Measurements from ENCODE around the gene PHKA2. TPM values are rescaled to one million over a fixed set of nuclear protein-coding genes. Genes with fewer than 3 reads are reported as not detected.
A peak's percentile ranks its signal among the peaks of the same experiment; 100 is the strongest.

The PHKA2 gene
- total and polyA plus RNA-seq, 4 donors = 14.2 to 34.3 (median 22.8) TPM

GRCh38 chrX:18897611-18898010 lies 86.3 kb downstream of the PHKA2 start:
- no peak overlapping the region for H3K9ac ChIP-seq (ENCODE audit: insufficient read depth in 1 of 2, low read length in 2 of 2)
- TF ChIP-seq, protein P1, sequence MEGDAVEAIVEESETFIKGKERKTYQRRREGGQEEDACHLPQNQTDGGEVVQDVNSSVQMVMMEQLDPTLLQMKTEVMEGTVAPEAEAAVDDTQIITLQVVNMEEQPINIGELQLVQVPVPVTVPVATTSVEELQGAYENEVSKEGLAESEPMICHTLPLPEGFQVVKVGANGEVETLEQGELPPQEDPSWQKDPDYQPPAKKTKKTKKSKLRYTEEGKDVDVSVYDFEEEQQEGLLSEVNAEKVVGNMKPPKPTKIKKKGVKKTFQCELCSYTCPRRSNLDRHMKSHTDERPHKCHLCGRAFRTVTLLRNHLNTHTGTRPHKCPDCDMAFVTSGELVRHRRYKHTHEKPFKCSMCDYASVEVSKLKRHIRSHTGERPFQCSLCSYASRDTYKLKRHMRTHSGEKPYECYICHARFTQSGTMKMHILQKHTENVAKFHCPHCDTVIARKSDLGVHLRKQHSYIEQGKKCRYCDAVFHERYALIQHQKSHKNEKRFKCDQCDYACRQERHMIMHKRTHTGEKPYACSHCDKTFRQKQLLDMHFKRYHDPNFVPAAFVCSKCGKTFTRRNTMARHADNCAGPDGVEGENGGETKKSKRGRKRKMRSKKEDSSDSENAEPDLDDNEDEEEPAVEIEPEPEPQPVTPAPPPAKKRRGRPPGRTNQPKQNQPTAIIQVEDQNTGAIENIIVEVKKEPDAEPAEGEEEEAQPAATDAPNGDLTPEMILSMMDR (IDR thresholded peaks at IDR 0.05; ENCODE audit: control extremely low read depth, extremely low read depth) = no peak
- H3K27me3 ChIP-seq (ENCODE audit: control insufficient read depth in 3 of 3, insufficient read depth in 3 of 3, low read length in 2 of 3) = peaks cover 0 to 4% (median 0%) of the 10 kb centered on the region in 3 donors
- peaks cover 0 to 2% (median 0%) of the 10 kb centered on the region in 4 donors for H3K9me3 ChIP-seq (ENCODE audit: control insufficient read depth in 4 of 4, insufficient read depth in 3 of 4, low read length in 3 of 4)
- DNase-seq (no peak), ATAC-seq (ENCODE audit: insufficient read depth, low FRiP score) (no peak)
- H3K36me3 ChIP-seq (ENCODE audit: control insufficient read depth in 4 of 4, insufficient read depth in 4 of 4, low read length in 4 of 4) = peaks cover 0 to 2% (median 0%) of the 10 kb centered on the region in 4 donors
- no peak overlapping the region for H3K4me3 ChIP-seq
- peaks cover 0 to 6% (median 0%) of the 10 kb centered on the region in 5 donors for H3K4me1 ChIP-seq (ENCODE audit: control insufficient read depth in 5 of 5, insufficient read depth in 5 of 5, low read length in 5 of 5)
- 91 to 96% methylated on average over 7 to 15 of the region's 15 CpGs for WGBS, 2 donors
- H3K27ac ChIP-seq (ENCODE audit: low read depth in 1 of 2, low read length in 1 of 2) = no peak overlapping the region

- TF ChIP-seq, protein P1 (IDR thresholded peaks at IDR 0.05; ENCODE audit: control extremely low read depth, extremely low read depth) = no peak
- Histone ChIP-seq H3K4me1 (ENCODE audit: control insufficient read depth in 5 of 5, insufficient read depth in 5 of 5, low read length in 5 of 5) (peaks cover 0 to 6% (median 0%) of the 10 kb centered on the region in 5 donors), H3K9me3 (ENCODE audit: control insufficient read depth in 4 of 4, insufficient read depth in 3 of 4, low read length in 3 of 4) (peaks cover 0 to 2% (median 0%) of the 10 kb centered on the region in 4 donors), H3K27me3 (ENCODE audit: control insufficient read depth in 3 of 3, insufficient read depth in 3 of 3, low read length in 2 of 3) (peaks cover 0 to 4% (median 0%) of the 10 kb centered on the region in 3 donors), H3K9ac (ENCODE audit: insufficient read depth in 1 of 2, low read length in 2 of 2) (no peak overlapping the region), H3K27ac (ENCODE audit: low read depth in 1 of 2, low read length in 1 of 2) (no peak overlapping the region), H3K36me3 (ENCODE audit: control insufficient read depth in 4 of 4, insufficient read depth in 4 of 4, low read length in 4 of 4) (peaks cover 0 to 2% (median 0%) of the 10 kb centered on the region in 4 donors), H3K4me3 (no peak overlapping the region)
- no peak for DNase-seq
- no peak for ATAC-seq (ENCODE audit: insufficient read depth, low FRiP score)
- WGBS, 2 donors = 91 to 95% methylated on average over 25 to 27 of the region's 27 CpGs
Measured at GRCh38 chrX:18896680-18897544, 87.0 kb downstream of the PHKA2 start.

DNA sequence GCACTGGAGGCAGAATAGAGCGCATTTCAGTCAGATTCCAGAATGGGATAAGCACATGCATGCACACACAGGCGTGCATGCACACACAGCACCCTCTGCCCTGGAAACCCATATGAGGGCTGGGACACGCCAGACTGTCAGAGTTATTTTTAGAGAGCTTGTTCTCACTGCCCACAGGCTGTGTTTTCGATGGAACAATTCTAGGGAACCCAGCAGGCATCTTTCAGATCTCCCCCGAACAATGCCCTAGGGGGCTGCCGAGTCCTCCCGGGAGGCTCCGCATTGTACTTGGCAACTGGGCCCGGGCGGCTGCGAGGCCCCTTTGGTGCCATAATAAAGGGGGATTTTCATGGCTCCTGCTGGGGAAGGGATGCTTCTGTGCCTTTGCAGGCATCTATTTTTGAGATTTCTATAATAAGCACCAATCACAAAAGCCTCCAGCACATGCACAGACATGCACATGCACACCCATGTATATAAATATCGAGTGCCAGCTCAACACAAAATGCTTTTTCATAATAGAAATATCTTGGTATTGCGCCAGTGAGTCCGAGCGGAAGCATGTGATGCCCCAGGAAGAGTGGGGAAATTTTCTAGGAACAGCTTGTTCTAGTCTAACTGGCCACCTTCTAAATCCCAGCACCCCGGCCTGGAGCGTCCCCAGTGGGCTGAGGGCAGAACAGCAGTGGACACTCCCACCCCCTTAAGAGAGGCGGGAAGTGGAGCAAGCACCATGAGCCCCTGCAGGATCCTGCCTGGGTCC lies 88.5 kb downstream of the PHKA2 start:
- H3K27ac ChIP-seq (ENCODE audit: low read depth in 1 of 2, low read length in 1 of 2) = peak overlapping the region in 1 of 2 donors; percentile 72
- no peaks in the 10 kb centered on the region for H3K36me3 ChIP-seq (ENCODE audit: control insufficient read depth in 4 of 4, insufficient read depth in 4 of 4, low read length in 4 of 4)
- 77 to 83% methylated on average over 18 of the region's 18 CpGs for WGBS, 2 donors
- H3K4me1 ChIP-seq (ENCODE audit: control insufficient read depth in 5 of 5, insufficient read depth in 5 of 5, low read length in 5 of 5) = peaks cover 0 to 6% (median 0%) of the 10 kb centered on the region in 5 donors
- no peak overlapping the region for H3K4me3 ChIP-seq
- H3K9me3 ChIP-seq (ENCODE audit: control insufficient read depth in 4 of 4, insufficient read depth in 3 of 4, low read length in 3 of 4) = no peaks in the 10 kb centered on the region
- H3K27me3 ChIP-seq (ENCODE audit: control insufficient read depth in 3 of 3, insufficient read depth in 3 of 3, low read length in 2 of 3) = peaks cover 0 to 4% (median 0%) of the 10 kb centered on the region in 3 donors
- TF ChIP-seq, protein P1 (IDR thresholded peaks at IDR 0.05; ENCODE audit: control extremely low read depth, extremely low read depth) = no peak
- DNase-seq = peak in 2 of 3 donors; percentile 54 to 60
- ATAC-seq (ENCODE audit: insufficient read depth, low FRiP score) = no peak
- no peak overlapping the region for H3K9ac ChIP-seq (ENCODE audit: insufficient read depth in 1 of 2, low read length in 2 of 2)

Measured in lung (tissue), 12 donors.